ENCODE measurements around the gene ADGRG2.

The ADGRG2 gene

DNA sequence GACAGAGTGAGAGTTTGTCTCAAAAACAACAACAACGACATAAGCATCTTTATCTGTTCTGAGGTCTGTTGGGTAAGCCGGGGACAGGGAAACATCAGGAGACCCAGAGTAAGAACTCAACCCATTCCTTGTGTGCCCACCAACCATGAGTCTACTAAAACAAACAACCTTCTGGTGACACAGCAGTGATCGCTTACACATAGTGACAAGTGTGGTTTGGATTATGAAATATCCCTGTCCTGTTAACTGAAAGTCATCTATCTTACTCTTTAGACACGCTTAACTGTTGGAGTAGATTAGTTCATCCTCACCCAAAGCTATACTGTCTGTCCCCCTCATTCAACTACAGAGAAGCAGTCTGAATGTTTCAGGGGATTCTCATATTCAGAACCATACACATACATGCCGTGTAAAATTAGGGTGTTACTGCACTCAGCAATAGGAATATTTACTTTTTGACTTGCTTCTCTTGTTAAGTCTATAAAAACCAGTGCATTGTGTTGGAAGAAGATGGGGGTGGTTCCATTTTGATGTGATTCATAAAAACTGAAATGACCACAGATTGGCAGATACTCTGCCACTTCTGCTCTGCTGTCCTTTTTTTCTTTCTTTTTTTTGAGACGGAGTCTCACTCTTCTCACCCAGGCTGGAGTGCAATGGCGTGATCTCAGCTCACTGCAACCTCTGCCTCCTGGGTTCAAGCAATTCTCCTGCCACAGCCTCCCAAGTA is 165.8 kb downstream of the ADGRG2 start:
- no peak for DNase-seq (ENCODE audit: low read depth in 3 of 3)

DNA sequence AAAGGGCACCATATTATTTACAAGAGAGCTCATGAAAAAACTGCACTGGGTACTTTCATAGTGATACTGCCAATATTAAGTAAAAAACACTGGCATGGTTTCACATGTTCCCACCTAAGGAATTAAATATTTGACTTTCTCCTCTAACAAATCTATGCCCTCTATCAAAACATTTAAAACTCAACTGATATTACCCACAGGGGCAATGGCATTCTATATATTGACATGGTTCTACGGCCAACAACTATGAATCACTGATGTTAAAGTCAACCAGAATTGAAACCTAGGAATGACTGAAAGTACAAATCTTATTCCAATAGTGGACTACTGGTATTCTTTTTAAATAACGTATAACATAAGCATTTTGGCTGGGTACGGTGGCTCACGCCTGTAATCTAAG is 166.6 kb downstream of the ADGRG2 start:
- no peak for DNase-seq (ENCODE audit: low read depth in 3 of 3)

DNA sequence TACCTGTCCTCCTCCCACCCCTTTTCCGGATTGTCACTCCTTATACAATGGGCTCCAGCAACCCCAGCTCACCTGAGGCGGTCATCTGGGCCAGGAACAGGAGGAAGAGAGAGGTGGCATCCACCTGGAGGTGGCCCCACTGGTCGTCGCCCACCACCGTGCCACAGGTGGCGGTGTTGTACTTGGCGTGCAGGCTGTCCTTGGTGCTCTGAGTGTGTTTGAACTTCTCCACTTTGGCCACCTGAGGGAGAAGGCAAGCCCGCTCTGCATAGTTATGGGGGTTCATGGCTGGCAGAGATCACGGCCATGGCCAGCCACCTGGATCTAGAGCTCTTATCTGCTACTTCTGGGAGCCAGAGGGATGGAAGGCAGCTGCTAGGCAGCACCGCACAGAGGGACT is 171.2 kb downstream of the ADGRG2 start:
- DNase-seq (ENCODE audit: low read depth in 3 of 3), result no peak

DNA sequence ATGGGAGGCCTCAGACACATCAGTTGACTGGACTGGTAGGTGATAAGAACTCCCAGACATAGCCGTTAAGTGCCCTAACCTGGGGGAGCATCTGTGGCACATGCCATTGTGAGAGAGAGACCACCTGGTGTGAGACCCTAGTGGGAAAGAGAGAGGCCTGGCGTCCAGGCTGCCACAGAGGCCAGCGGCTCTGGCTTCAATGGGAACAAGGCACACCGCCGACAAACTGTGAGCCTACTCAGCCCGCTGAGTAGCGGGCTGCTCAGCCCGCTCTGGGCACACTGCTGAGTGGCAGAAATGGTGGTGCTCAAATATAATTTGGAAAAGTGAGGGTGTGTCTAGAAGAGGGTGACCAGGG is 172.3 kb downstream of the ADGRG2 start:
- DNase-seq (ENCODE audit: low read depth in 3 of 3), result no peak

DNA sequence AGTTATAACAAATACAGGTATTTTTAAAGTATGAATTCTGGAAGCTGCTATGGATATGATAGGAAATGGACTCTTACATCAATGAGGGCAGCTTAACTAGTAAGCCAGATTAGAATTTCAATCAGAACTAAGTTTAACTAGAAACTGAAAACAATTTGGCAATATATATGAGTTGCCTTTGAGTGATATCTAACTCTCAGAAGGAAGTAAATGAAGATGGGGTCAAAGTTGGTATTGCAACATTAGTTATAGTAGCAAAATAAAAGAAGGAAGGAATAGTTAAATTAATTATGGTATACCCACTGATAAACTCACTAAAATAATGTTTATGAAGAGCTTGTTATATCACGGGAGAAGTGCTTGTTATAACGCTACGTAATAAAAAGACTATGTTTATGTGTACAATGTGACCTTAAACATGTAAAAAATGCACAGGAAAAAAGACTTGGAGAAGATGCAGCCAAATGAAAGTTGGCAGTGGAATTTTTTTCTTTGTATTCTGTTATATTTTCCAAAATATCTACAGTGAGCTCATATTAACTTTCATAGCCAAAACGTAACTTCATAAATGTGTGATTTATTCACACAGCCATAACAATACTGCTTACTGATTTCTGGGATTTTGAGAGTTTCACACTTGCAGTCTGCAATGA is 172.9 kb downstream of the ADGRG2 start:
- no peak for DNase-seq (ENCODE audit: low read depth in 3 of 3)

DNA sequence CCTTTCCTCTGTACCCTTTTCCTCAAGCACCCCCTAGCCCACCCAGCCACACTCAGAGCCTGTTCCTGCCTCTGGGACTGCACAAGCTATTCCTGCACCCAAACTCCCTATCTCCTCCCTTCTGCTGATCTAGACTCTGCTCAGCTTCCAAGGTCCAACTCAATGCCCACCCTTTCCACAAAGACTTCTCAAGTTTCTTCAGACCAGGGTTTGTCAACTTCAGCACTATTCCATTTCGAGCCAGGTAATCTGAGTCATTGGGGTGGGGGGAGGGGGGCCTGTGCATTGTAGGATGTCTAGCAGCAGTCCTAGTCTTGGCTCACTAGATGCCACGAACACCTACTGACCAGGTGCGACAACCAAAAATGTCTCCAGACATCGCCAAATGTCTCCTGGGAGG is 175.7 kb downstream of the ADGRG2 start:
- no peak for DNase-seq (ENCODE audit: low read depth in 3 of 3)

DNA sequence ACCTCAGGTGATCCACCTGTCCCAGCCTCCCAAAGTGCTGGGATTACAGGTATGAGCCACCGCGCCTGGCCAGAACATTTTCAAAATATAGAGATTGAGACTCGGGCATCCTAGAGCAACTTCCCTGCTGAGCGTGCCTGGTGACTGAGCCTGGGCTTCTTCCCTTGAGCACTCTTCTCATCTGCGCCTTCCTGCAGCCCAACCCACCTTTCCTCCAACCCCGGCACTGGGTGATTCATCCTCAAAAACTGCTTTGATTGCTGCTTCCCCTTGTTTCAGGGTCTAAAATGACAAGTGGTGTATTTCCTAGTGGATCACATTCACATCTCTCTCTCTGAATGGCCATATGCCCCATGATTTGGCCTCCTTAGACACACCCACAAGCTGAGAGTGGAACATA is 176.1 kb downstream of the ADGRG2 start:
- DNase-seq (ENCODE audit: low read depth in 3 of 3), result no peak

DNA sequence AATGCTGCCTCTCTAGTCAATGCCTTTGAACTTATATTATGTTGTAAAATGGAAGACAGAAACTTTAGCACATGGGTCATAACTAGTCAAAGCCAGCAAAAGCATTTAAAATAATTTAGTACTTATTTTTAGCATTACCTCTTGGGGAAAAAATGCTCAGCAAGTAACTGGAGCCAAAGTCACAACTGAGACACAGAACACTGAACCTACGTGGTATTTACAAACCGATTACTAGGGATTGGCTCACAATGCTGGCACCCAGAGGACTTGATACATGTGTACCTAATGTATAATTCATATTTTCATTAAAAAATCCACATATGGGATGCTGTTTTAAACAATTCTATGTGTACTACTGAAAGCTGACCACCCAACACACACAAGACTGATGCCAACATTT is 176.8 kb downstream of the ADGRG2 start:
- DNase-seq (ENCODE audit: low read depth in 3 of 3), result no peak

DNA sequence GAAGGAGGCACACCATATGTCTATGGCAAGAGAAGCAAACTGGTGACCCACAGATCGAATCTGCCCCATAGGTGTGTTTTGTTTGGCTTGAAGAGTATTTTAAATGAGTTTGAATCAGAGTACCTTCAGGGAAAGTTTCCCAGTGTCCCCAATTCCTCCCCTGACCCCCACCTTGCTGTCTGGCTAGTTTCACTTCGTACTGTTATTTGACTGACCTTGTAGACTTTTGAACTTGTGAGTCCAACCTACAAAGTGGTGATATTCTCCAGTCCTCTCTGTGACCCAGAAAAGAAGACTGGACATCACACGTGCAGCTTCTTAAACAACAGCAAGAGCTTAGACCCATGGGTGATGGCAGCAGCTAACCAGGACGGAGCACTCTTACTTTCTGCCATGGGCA is 177.8 kb downstream of the ADGRG2 start:
- DNase-seq (ENCODE audit: low read depth in 3 of 3), result no peak

DNA sequence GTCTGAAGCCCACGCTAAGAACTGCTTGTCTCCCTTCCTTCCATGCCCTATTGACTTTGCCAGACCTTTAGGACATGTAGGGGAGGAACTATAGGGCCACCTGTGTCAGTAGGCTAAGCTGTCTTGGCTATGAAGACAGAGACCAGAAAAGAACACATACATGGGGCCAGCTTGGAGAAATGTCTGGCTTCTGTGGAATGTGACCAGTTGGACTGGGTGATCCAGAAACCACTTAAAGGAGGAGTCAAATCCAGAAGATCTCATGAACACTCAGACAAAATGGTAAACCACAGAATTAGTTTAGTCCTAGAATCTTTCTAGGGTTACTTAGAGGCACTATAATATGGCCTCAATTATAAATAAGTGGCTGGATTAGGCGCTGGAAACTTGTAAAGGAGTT is 180.4 kb downstream of the ADGRG2 start:
- DNase-seq (ENCODE audit: low read depth in 3 of 3), result no peak
